GM12801 (cell line): ENCODE measurements around the gene ARGLU1.

ENCODE experiments used
- CTCF ChIP-seq: IDR thresholded peaks from one replicate; pipeline ENCODE4 v1.5.1; 2011; ENCODE audit warnings: control low read depth; ENCODE audit not compliant: insufficient read length; ENCODE audit errors: extremely low read depth

Gene ARGLU1

GRCh38 chr13:106527445-106527801, 40.5 kb downstream of the ARGLU1 start:
- no peak for TF ChIP-seq CTCF

- no peak for TF ChIP-seq CTCF
These were observed 41.0 kb downstream of the ARGLU1 start for GRCh38 chr13:106526738-106527444.

GRCh38 chr13:106525865-106526264, 42.1 kb downstream of the ARGLU1 start:
- TF ChIP-seq CTCF, result no peak

GRCh38 chr13:106524108-106524507, 43.8 kb downstream of the ARGLU1 start:
- no peak for TF ChIP-seq CTCF

DNA sequence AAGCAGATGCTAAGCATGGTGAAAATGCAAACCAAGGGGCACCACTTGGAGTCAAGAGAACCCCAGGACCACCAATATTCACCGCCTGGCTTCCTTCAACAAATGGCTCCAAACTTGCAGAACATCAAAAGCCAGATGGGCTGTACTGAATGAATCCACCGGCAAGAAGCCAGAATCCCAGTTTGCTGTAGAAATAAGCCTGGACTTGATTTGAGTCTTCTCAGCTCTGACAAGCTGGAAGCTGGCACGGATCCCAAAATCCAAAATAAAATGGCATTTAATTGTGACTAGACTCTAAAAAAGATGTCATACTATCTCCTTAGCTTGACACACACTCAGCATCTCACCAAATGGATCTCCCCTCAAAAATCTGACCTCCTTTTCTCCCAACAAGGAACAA, 44.4 kb downstream of the ARGLU1 start:
- TF ChIP-seq CTCF, result no peak

DNA sequence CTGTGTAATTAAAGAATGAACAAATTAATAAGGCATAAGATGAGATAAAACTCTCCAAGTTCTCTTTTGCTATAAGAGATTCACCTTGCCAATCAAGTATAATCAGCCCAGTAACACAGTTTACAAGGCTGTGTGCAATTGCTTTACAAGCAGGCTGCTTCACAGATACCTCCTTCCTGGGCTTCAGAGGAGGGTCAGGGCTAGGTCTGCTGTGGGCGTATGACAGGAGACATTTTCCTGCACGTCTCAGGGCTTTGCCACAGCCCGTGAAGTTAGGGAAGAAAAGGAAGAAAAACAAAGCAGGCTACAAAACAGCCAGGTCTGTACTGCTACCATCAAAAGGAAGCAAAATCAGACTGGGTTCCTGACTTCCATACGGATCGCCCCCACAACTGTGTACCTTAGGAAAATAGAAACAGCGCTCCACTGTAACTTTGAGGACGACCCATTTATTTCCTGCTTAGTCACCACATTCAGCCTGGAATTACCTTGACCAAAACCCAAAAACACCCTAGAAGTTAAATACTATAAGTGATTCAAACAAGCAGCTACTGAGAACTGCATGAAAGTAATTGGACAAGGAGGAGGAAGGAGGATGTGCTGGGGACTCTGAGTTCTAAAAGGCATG, 44.9 kb downstream of the ARGLU1 start:
- TF ChIP-seq CTCF, result no peak

GRCh38 chr13:106522112-106522705, 45.7 kb downstream of the ARGLU1 start:
- no peak for TF ChIP-seq CTCF
